AG04450 (cell line): ENCODE data around the gene MTIF2. TPM values are rescaled to one million over a fixed set of nuclear protein-coding genes. Genes with fewer than 3 reads are reported as not detected.
"Not testable (repeated sequence)": the region's sequence is repeated elsewhere in the genome, so short reads cannot be mapped to it uniquely, and the experiment has no call there.

Experiments
- CTCF ChIA-PET: fragments of 300-600, 350-600 bp; formaldehyde crosslinking; extraction: SDS; loops from one replicate; lab custom pipeline; 2022; ENCODE audit warnings: antibody characterized with exemption, inconsistent platforms; lab: Charles Lee
- POLR2A ChIA-PET: fragments of 350-600 bp; formaldehyde crosslinking; extraction: SDS; loops from one replicate; lab custom pipeline; 2021; ENCODE audit warnings: antibody characterized with exemption, inconsistent platforms; lab: Yijun Ruan, JAX
- DNase-seq: peaks from one replicate; pipeline ENCODE4 v3.0.0-alpha.2; 2011; ENCODE audit warnings: low read depth, low spot score
- H3K27ac ChIP-seq: one replicate; pipeline ENCODE4 v1.5.1; 2012; ENCODE audit warnings: low read depth, low read length, control low read depth
- H3K27me3 ChIP-seq: one replicate; pipeline ENCODE4 v1.6.0; 2012; ENCODE audit warnings: low read length; ENCODE audit not compliant: control insufficient read depth, insufficient read depth
- H3K4me3 ChIP-seq: 2 replicates; pipeline ENCODE4 v1.5.1; 2011; ENCODE audit warnings: mild to moderate bottlenecking, low read depth, low read length, control low read depth
- H3K9me3 ChIP-seq: 2 replicates; pipeline ENCODE4 v1.5.1; 2012; ENCODE audit warnings: low read length; ENCODE audit not compliant: control insufficient read depth, insufficient read depth
- CTCF ChIP-seq: IDR thresholded peaks from 2 replicates; pipeline ENCODE4 v1.5.1; 2011; ENCODE audit warnings: low read depth, low read length, control low read depth, inconsistent platforms
- polyA plus RNA-seq: library from polyadenylated mRNA; depleted of rRNA; stranded (reverse); fragments of >200 nt; gene quantifications from 2 replicates; pipeline ENCODE4 v1.2.3, GENCODE V29; 2011

Gene MTIF2
- polyA plus RNA-seq, 1 experiment = 28.7 TPM

GRCh38 chr2:55302241-55302640 is 33.2 kb upstream of the MTIF2 start:
- Histone ChIP-seq H3K9me3 (no peaks in the 10 kb centered on the region), H3K27me3 (no peaks in the 10 kb centered on the region), H3K27ac (no peak overlapping the region), H3K4me3 (no peak overlapping the region)
- no peak for DNase-seq
- CTCF ChIA-PET = no interaction called here
- POLR2A ChIA-PET = no interaction called here
- TF ChIP-seq CTCF = no peak

DNA sequence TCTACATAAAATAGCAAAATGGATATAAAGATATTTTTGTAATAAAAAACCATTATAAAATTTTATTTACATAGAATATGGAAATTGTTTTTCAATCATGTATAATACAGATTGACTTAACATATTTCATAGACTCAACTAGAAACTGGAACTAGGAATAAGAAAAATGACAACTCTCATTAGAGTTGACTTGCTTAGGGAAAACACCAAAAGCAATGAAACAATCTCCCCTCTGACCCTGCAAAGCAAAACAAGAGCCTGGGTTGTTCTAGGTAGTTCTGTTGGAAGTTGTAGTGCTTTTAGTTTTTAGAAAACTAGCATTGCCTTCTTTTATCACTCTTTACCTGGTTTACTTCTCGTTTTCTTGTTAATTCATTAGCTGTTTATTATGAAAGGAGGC is 32.2 kb upstream of the MTIF2 start:
- TF ChIP-seq CTCF = no peak
- Histone ChIP-seq H3K9me3 (no peaks in the 10 kb centered on the region), H3K27me3 (no peaks in the 10 kb centered on the region), H3K27ac (no peak overlapping the region), H3K4me3 (no peak overlapping the region)
- POLR2A ChIA-PET = no interaction called here
- no peak for DNase-seq
- CTCF ChIA-PET = no interaction called here

DNA sequence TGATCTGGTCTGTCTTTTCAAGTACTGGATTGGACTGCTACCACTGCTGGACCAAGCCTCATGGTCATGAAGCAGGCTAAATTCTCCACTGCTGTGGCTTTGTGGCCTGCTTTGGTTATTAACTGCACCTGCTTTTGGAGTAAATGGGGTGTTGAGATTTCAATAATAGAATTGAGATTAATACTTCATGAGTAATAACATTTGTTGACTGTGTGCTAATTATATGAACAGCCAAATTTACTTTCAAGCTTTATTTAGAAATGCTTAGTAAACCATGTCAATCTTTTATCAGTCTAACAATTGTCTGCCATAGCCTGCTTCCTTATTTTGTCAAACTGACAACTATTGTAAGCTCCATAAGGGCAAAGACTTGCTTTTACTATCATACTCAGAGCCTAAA is 27.4 kb upstream of the MTIF2 start:
- Histone ChIP-seq H3K9me3 (no peaks in the 10 kb centered on the region), H3K27ac (no peak overlapping the region), H3K4me3 (no peak overlapping the region), H3K27me3 (no peaks in the 10 kb centered on the region)
- no peak for DNase-seq
- ChIA-PET CTCF (no interaction called here), POLR2A (no interaction called here)
- TF ChIP-seq CTCF = no peak

GRCh38 chr2:55283083-55283482 is 14.1 kb upstream of the MTIF2 start:
- Histone ChIP-seq H3K4me3 (no peak overlapping the region), H3K27me3 (no peaks in the 10 kb centered on the region), H3K9me3 (no peaks in the 10 kb centered on the region; the same call in 1 of the 2 replicates), H3K27ac (no peak overlapping the region)
- DNase-seq = no peak
- TF ChIP-seq CTCF = no peak
- CTCF ChIA-PET = no interaction called here
- POLR2A ChIA-PET = no interaction called here

DNA sequence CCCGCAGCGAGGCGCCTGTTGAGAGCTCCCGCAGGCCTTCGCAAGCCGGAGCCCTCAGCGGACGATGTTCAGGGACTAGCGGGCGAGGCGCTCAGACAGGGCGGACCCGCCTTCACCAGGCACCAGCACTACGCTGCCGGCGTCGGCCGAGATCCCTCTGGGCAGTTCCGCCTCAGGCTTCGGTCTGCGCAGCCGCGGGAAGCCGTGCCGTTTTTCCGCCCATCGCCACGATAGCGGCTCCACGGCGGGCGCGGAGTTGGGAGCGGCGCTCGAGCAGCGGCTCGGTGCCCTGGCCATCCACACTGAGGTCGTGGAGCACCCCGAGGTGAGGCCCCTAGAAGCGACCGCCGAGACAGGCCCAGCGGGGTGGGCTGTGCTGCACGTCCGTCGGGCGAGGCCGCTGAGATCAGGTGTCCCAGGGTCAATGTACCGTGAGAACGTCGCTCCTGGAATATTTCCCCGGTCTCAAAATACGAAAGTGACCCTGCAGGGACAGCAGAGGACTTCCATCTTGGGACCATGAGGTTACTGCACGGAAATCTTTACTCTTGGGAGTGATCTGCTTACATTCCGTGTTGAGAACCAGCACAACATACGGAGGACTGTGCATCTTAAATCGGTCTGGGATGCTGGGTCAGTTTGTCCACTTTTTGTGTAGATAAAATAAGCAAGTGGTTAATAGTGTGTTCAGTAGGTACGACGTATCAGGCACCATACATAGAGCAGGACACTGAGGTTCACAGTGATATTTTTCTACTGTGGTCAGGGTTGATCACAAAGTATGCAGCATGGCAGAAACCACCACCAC is 13.3 kb upstream of the MTIF2 start:
- no peaks in the 10 kb centered on the region; the same call in 1 of the 2 replicates for H3K9me3 ChIP-seq
- ChIA-PET POLR2A (no interaction called here), CTCF (no interaction called here)
- no peak for TF ChIP-seq CTCF
- H3K27ac ChIP-seq = peak overlapping the region; percentile 77
- DNase-seq = peak; percentile 55
- peak overlapping the region; percentile 75 for H3K4me3 ChIP-seq
- H3K27me3 ChIP-seq = no peaks in the 10 kb centered on the region

- DNase-seq, CTCF ChIA-PET, H3K27ac ChIP-seq, H3K9me3 ChIP-seq, H3K27me3 ChIP-seq, H3K4me3 ChIP-seq, POLR2A ChIA-PET: not testable (repeated sequence)
Measured at GRCh38 chr2:55280851-55281546, 12.0 kb upstream of the MTIF2 start.

DNA sequence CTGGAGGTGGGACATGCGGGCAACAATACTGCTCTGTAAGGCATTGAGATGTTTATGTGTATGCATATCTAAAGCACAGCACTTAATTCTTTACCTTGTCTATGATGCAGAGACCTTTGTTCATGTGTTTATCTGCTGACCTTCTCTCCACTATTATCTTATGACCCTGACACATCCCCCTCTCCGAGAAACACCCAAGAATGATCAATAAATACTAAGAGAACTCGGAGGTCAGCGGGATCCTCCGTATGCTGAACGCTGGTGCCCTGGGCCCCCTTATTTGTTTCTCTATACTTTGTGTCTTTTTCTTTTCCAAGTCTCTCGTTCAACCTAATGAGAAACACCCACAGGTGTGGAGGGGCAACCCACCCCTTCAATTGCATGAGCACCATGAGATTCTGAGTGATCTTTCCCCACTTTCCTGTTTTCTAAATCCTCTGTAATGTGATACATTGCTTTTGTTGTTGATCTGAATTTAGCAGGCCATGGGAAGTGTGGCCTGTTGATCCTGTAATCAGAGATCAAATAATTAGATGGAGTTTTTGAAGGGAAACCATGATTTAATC is 10.9 kb upstream of the MTIF2 start:
- CTCF ChIA-PET, H3K27me3 ChIP-seq, H3K27ac ChIP-seq, DNase-seq, POLR2A ChIA-PET, H3K9me3 ChIP-seq, H3K4me3 ChIP-seq: not testable (repeated sequence)
